Sigmoid colon (tissue), 4 donors: ENCODE results near the gene METTL5.

Experiments
- CTCF ChIP-seq, 4 experiments: fragments of 450-650 bp in 3 of 4; fragments of 200-600 bp in 1 of 4; IDR thresholded peaks; one replicate each; pipeline ENCODE4 v1.5.1; 2016 to 2019; ENCODE audit warnings: antibody characterized with exemption in 4 of 4, mild to moderate bottlenecking in 3 of 4, moderate library complexity in 2 of 4
- EP300 ChIP-seq, 4 donors: sonication (generic); formaldehyde crosslinking; IDR thresholded peaks; one replicate each; pipeline ENCODE4 v1.6.1; 2017; ENCODE audit warnings: antibody characterized with exemption in 4 of 4
- POLR2A ChIP-seq, 2 donors: fragments of 450-650 bp; IDR thresholded peaks; one replicate each; pipeline ENCODE4 v1.6.1; 2016; ENCODE audit warnings: antibody characterized with exemption in 2 of 2, mild to moderate bottlenecking in 2 of 2, moderate library complexity in 2 of 2
- POLR2AphosphoS5 ChIP-seq, 4 donors: sonication (generic); formaldehyde crosslinking; IDR thresholded peaks; one replicate each; pipeline ENCODE4 v1.6.1; 2017; ENCODE audit warnings: antibody characterized with exemption in 4 of 4

GRCh38 chr2:169839954-169840746 is 15.4 kb upstream of the METTL5 start:
- no peak for TF ChIP-seq CTCF (IDR thresholded peaks at IDR 0.05)
- TF ChIP-seq EP300 (IDR thresholded peaks at IDR 0.05), result no peak
- no peak for TF ChIP-seq POLR2A (IDR thresholded peaks at IDR 0.05)
- TF ChIP-seq POLR2AphosphoS5 (IDR thresholded peaks at IDR 0.05), result no peak
